Body of pancreas (tissue), 4 donors: Measurements from ENCODE around the gene UCK2. TPM values are rescaled to one million over a fixed set of nuclear protein-coding genes. Genes with fewer than 3 reads are reported as not detected.

ENCODE experiments used
- ATAC-seq: fragments of 150-250 bp; one replicate; pipeline ENCODE4 v1.9.1; 2016
- DNase-seq, 4 donors: peaks; one replicate each; pipeline ENCODE4 v3.0.0-alpha.2; 2019
- H3K27ac ChIP-seq, 4 donors: fragments of 200-600 bp; sonication (generic); 1 replicate in 3 of 4; 2 replicates in 1 of 4; pipeline versions ENCODE4 v1.5.1 to v1.6.1; 2016 to 2019; ENCODE audit warnings: mild to moderate bottlenecking in 1 of 4, mixed read lengths in 1 of 4, moderate library complexity in 1 of 4
- H3K27me3 ChIP-seq, 2 donors: fragments of 200-600 bp; sonication (generic); one replicate each; pipeline ENCODE4 v1.6.0; 2016; ENCODE audit warnings: mild to moderate bottlenecking in 1 of 2
- H3K36me3 ChIP-seq, 2 donors: fragments of 200-600 bp; sonication (generic); replicated peaks in 1 of 2; 2 replicates each; pipeline ENCODE4 v1.5.1; 2016; ENCODE audit warnings: low read depth in 2 of 2; ENCODE audit not compliant: insufficient read depth in 1 of 2
- H3K4me1 ChIP-seq: fragments of 200-600 bp; sonication (generic); one replicate; pipeline ENCODE4 v1.6.0; 2016
- H3K4me3 ChIP-seq, 2 donors: fragments of 200-600 bp; sonication (generic); 1 replicate in 1 of 2; 2 replicates in 1 of 2; pipeline ENCODE4 v1.5.1; 2016 to 2019
- H3K9me3 ChIP-seq, 3 donors: fragments of 200-600 bp; sonication (generic); 1 replicate in 2 of 3; 2 replicates in 1 of 3; pipeline ENCODE4 v1.5.1; 2016
- POLR2A ChIP-seq, 3 donors: fragments of 450-650 bp; IDR thresholded peaks; one replicate each; pipeline ENCODE4 v1.6.1; 2016; ENCODE audit warnings: antibody characterized with exemption in 3 of 3, mild to moderate bottlenecking in 2 of 3
- WGBS, 2 donors: methylation state at CpG; one replicate each; pipeline ENCODE4 v1.1.5; 2017; 5-methylcytosine and 5-hydroxymethylcytosine counted together
- intact Hi-C: fragments of 100-400 bp; cut with DNase I; formaldehyde crosslinking; loops from one replicate; pipeline ENCODE4 v1.15.1; 2023
- total RNA-seq, 2 donors: library from RNA; depleted of rRNA; stranded (reverse); fragments of >200 nt; gene quantifications; one replicate each; pipeline ENCODE4 v1.1.0, GENCODE V29; 2016
- TF ChIP-seq, protein P1 (sequence below), 7 experiments: fragments of 450-650 bp in 4 of 7; fragments of 200-600 bp in 3 of 7; sonication (generic) in 3 of 7; IDR thresholded peaks; one replicate each; pipeline ENCODE4 v1.5.1; 2016 to 2019; ENCODE audit warnings: antibody characterized with exemption in 7 of 7

UCK2 gene
- total RNA-seq, 2 donors from 2014 or later: 23.3 to 27.4 TPM

DNA sequence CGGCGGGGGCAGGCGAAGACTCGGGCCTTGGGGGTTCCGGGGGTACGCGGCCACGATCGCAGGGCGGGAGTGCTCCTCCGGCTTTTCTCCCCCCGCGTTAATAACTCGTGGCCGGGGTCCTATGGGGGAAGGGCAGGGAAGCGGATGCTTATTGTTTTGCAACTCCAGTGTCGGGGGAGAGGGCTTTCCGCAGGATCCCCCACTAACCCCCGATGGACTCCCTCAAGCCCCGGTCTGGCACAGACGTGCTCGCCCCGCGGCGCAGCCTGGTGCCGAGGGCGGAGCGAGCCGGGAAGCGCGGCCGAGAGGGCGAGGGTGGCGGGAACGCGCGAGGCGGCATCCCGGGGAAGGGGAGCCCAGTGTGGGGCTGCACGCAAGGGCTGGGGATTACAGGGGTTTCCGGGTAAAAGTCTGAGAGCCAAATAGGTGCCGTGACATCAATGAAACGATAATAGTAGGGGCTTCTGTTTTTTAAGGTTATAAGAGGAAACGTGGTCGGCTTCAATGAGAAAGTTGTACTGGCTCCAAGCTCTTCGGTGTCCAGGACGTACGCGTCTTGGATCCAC is 772 bp downstream of the UCK2 start:
- peak overlapping the region; percentile 77 to 90 for H3K4me3 ChIP-seq
- H3K27me3 ChIP-seq: no peaks in the 10 kb centered on the region
- DNase-seq: peak; percentile 38 to 60 (median 52)
- no peaks in the 10 kb centered on the region for H3K9me3 ChIP-seq
- peaks cover 21% of the 10 kb centered on the region for H3K4me1 ChIP-seq
- H3K36me3 ChIP-seq: no peaks in the 10 kb centered on the region
- TF ChIP-seq POLR2A (IDR thresholded peaks at IDR 0.05): peak in 2 of 3 donors; percentile 3 to 40
- TF ChIP-seq, protein P1, sequence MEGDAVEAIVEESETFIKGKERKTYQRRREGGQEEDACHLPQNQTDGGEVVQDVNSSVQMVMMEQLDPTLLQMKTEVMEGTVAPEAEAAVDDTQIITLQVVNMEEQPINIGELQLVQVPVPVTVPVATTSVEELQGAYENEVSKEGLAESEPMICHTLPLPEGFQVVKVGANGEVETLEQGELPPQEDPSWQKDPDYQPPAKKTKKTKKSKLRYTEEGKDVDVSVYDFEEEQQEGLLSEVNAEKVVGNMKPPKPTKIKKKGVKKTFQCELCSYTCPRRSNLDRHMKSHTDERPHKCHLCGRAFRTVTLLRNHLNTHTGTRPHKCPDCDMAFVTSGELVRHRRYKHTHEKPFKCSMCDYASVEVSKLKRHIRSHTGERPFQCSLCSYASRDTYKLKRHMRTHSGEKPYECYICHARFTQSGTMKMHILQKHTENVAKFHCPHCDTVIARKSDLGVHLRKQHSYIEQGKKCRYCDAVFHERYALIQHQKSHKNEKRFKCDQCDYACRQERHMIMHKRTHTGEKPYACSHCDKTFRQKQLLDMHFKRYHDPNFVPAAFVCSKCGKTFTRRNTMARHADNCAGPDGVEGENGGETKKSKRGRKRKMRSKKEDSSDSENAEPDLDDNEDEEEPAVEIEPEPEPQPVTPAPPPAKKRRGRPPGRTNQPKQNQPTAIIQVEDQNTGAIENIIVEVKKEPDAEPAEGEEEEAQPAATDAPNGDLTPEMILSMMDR (IDR thresholded peaks at IDR 0.05): no peak
- intact Hi-C loops: no loop called here
- 0% methylated on average over 7 to 39 of the region's 49 CpGs for WGBS, 2 donors
- ATAC-seq: peak; percentile 64
- H3K27ac ChIP-seq: peak overlapping the region; percentile 88 to 94 (median 90)

GRCh38 chr1:165828669-165829329 is 1.4 kb downstream of the UCK2 start:
- intact Hi-C loops: no loop called here
- WGBS, 2 donors: 0% methylated on average over 18 to 19 of the region's 19 CpGs

GRCh38 chr1:165829888-165830287 is 2.5 kb downstream of the UCK2 start:
- H3K4me3 ChIP-seq: no peak overlapping the region
- intact Hi-C loops: loop anchor here (10.0 kb wide), 1 partner anchor 65 kb away; no protein-coding TSS in a partner anchor
- peak overlapping the region in 2 of 4 donors; percentile 88 to 94 for H3K27ac ChIP-seq

More at GRCh38 chr1:165828669-165829329, 1.4 kb downstream of the UCK2 start:
- H3K27me3 ChIP-seq: no peaks in the 10 kb centered on the region
- H3K36me3 ChIP-seq: no peaks in the 10 kb centered on the region
- ATAC-seq (peak; percentile 69), DNase-seq (peak; percentile 73 to 80 (median 76))
- H3K9me3 ChIP-seq: no peaks in the 10 kb centered on the region
- H3K27ac ChIP-seq: peak overlapping the region; percentile 88 to 94 (median 90)
- peak overlapping the region; percentile 77 to 90 for H3K4me3 ChIP-seq
- peak; percentile 15 to 74 (median 65) for TF ChIP-seq POLR2A (IDR thresholded peaks at IDR 0.05)
- TF ChIP-seq, protein P1 (IDR thresholded peaks at IDR 0.05): no peak
- H3K4me1 ChIP-seq: peaks cover 25% of the 10 kb centered on the region

DNA sequence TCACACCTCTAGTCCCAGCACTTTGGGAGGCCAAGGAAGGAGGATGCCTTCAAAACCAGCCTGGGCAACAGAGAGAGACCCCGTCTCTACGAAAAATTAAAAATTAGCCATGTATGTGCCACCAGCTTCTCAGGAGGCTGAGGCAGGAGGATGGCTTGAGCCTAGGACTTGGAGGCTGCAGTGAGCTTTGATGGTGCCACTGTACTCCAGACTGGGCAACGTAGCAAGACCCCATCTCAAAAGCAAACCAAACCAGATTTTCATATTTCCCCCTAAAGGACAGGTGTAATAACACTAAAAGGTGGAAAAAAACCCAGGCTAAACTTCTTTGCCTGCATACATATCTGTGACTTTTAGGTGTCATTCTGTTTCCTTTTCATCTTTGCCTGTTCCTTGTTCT is 3.7 kb downstream of the UCK2 start:
- TF ChIP-seq POLR2A (IDR thresholded peaks at IDR 0.05): no peak
- TF ChIP-seq, protein P1 (IDR thresholded peaks at IDR 0.05): no peak
- H3K4me3 ChIP-seq: no peak overlapping the region
- peaks cover 35% of the 10 kb centered on the region for H3K4me1 ChIP-seq
- DNase-seq: no peak
- ATAC-seq: no peak
- H3K36me3 ChIP-seq: no peaks in the 10 kb centered on the region
- intact Hi-C loops: loop anchor here (10.0 kb wide), 1 partner anchor 64 kb away; no protein-coding TSS in a partner anchor
- H3K9me3 ChIP-seq: no peaks in the 10 kb centered on the region
- H3K27ac ChIP-seq: no peak overlapping the region
- H3K27me3 ChIP-seq: no peaks in the 10 kb centered on the region
- WGBS, 2 donors: 91 to 94% methylated on average over 3 of the region's 3 CpGs

More at GRCh38 chr1:165829888-165830287, 2.5 kb downstream of the UCK2 start:
- 79 to 88% methylated on average over 4 of the region's 4 CpGs for WGBS, 2 donors
- no peak for DNase-seq
- ATAC-seq: no peak
- no peak for TF ChIP-seq POLR2A (IDR thresholded peaks at IDR 0.05)
- TF ChIP-seq, protein P1 (IDR thresholded peaks at IDR 0.05): no peak
- Histone ChIP-seq H3K27me3 (no peaks in the 10 kb centered on the region), H3K9me3 (no peaks in the 10 kb centered on the region), H3K36me3 (no peaks in the 10 kb centered on the region), H3K4me1 (peaks cover 34% of the 10 kb centered on the region)
